Measurements from ENCODE around the gene SERPINB12.

- TF ChIP-seq POLR2A (IDR thresholded peaks at IDR 0.05; ENCODE audit: low read length) = no peak
- TF ChIP-seq GATA1 (IDR thresholded peaks at IDR 0.05; ENCODE audit: low read depth, low read length) = no peak
Observed at GRCh38 chr18:63564561-63564960, 22.4 kb downstream of the SERPINB12 start.

Data from erythroblast (primary cell).